SKM-1 (cell line): ENCODE data around the gene FAM83E.
"Not testable (repeated sequence)": the region's sequence is repeated elsewhere in the genome, so short reads cannot be mapped to it uniquely, and the experiment has no call there.

Experiments
- DNase-seq: peaks from one replicate; lab custom pipeline; 2025; ENCODE audit not compliant: unreplicated experiment; lab: John Stamatoyannopoulos, UW

The FAM83E gene

GRCh38 chr19:48641850-48642249 is 27.0 kb upstream of the FAM83E start:
- no peak for DNase-seq

- DNase-seq: no peak
These were observed 24.9 kb upstream of the FAM83E start for GRCh38 chr19:48639483-48640375.

GRCh38 chr19:48638831-48639381 is 24.0 kb upstream of the FAM83E start:
- no peak for DNase-seq

GRCh38 chr19:48637948-48638830 is 23.3 kb upstream of the FAM83E start:
- peak; percentile 61 for DNase-seq

- DNase-seq: peak; percentile 81
These were observed 22.6 kb upstream of the FAM83E start for GRCh38 chr19:48637449-48637947.

- no peak for DNase-seq
These were observed 22.1 kb upstream of the FAM83E start, which contains the start of gene DBP for GRCh38 chr19:48636859-48637448. DBP (minus strand) TSS chr19:48637379; CDS start chr19:48636994, 385 bp downstream.

- no peak for DNase-seq
These were observed 21.3 kb upstream of the FAM83E start for GRCh38 chr19:48635966-48636858.

- peak; percentile 5 for DNase-seq
These were observed 20.5 kb upstream of the FAM83E start for GRCh38 chr19:48635263-48635965.

GRCh38 chr19:48634424-48635262 is 19.8 kb upstream of the FAM83E start:
- DNase-seq: peak; percentile 69

- no peak for DNase-seq
These were observed 19.1 kb upstream of the FAM83E start for GRCh38 chr19:48634036-48634342.

GRCh38 chr19:48633148-48634035 is 18.5 kb upstream of the FAM83E start:
- DNase-seq: no peak

GRCh38 chr19:48632692-48633147 is 17.8 kb upstream of the FAM83E start:
- DNase-seq: no peak

- DNase-seq: not testable (repeated sequence)
These were observed 17.4 kb upstream of the FAM83E start for GRCh38 chr19:48632286-48632685.

GRCh38 chr19:48631225-48631624 is 16.3 kb upstream of the FAM83E start:
- DNase-seq: no peak

- no peak for DNase-seq
These were observed 15.6 kb upstream of the FAM83E start for GRCh38 chr19:48630296-48631063.

- DNase-seq: no peak
These were observed 14.9 kb upstream of the FAM83E start for GRCh38 chr19:48629599-48630295.
